T47D (cell line): ENCODE results near the gene EXD1.
"Not testable (repeated sequence)": the region's sequence is repeated elsewhere in the genome, so short reads cannot be mapped to it uniquely, and the experiment has no call there.

ENCODE experiments used
- DNase-seq, 2 experiments: peaks; one replicate each; pipeline versions ENCODE4 v3.0.0 to v3.0.0-alpha.2; 2011 to 2012; ENCODE audit warnings: low read depth in 1 of 2, low spot score in 1 of 2
- JUND ChIP-seq: IDR thresholded peaks from 2 replicates; pipeline ENCODE4 v1.6.1; 2012; ENCODE audit warnings: low read depth
- in situ Hi-C: cut with HindIII; loops from 2 replicates; pipeline ENCODE4 v1.10.0; 2016; ENCODE audit warnings: low sequenced_read_pairs, low pct_unique_long_range_greater_than_20kb

EXD1 gene

GRCh38 chr15:41254560-41254959 is 24.0 kb upstream of the EXD1 start:
- TF ChIP-seq JUND: no peak
- no peak for DNase-seq
- in situ Hi-C loops: no loop called here

DNA sequence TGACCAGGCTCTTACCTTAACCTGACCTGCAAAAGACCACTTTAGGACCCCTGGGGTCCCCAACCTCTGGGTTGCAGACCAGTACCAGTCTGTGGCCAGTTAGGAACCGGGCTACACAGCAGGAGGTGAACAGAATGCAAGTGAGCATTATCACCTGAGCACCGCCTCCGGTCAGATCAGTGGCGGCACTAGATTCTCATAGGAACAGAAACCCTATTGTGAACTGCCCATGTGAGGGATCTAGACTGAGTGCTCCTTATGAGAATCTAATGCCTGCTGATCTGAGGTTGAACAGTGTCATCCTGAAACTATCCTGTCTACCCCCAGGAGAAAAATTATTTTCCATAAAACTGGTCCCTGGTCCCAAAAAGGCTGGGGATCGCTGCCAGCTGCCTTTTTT is 20.9 kb upstream of the EXD1 start:
- no peak for TF ChIP-seq JUND
- in situ Hi-C loops: no loop called here
- DNase-seq: no peak

DNA sequence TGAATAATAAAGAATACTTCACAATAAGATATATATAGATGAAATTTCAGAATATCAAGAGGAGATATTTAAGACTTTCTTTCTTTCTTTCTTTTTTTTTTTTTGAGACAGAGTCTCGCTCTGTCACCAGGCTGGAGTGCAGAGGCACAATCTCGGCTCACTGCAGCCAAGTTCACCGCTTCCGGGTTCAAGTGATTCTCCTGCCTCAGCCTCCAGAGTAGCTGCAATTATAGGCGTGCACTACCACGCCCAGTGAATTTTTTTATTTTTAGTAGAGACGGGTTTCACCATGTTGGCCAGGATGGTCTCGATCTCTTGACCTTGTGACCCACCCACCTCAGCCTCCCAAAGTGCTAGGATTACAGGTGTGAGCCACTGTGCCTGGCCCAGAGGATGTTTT is 20.2 kb upstream of the EXD1 start:
- in situ Hi-C loops, DNase-seq: not testable (repeated sequence)

DNA sequence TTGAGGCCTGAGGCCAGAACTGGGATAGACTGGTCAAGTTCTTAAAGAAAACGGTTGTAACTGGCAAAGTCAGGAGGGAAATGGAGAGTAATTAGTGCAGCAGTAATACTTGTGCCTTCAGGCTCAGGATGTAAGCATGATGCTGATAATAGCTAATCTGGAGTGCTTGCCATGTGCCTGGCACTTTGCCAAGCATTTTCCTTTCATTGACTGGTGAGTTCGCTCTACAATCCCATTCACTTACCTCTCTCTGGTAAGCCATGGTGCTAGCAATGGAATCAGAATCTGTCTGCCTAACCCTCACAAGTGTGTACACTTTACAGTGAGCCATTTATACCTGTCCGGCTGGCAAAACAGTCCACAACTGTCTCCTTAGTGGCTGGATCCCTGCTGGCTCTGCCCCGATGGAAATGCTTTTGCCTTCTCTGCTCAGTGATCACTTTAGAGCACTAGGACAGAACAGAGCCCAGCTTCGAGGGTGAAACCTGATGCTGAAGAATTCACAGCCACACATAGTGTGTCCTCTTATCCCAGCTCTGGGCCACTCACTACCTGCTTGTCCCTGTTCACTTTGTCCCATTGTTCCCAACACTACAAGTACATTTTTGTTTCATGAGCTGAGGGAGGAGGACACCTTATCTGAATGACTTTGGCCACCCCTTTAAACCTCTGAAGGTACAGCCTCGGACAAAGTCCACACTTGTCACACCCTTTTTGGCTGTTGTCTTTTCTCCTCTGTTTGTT is 10.8 kb upstream of the EXD1 start:
- TF ChIP-seq JUND: no peak
- DNase-seq: no peak
- in situ Hi-C loops: no loop called here

- in situ Hi-C loops: no loop called here
- no peak for DNase-seq
- no peak for TF ChIP-seq JUND
Observed at GRCh38 chr15:41238100-41238499, 7.5 kb upstream of the EXD1 start.

GRCh38 chr15:41235929-41236328 is 5.4 kb upstream of the EXD1 start:
- no peak for DNase-seq
- in situ Hi-C loops: no loop called here
- no peak for TF ChIP-seq JUND

- DNase-seq, in situ Hi-C loops: not testable (repeated sequence)
Observed at GRCh38 chr15:41235228-41235627, 4.7 kb upstream of the EXD1 start.

GRCh38 chr15:41233367-41233771 is 2.8 kb upstream of the EXD1 start:
- no peak for TF ChIP-seq JUND
- peak in 1 of 2 experiments; percentile 23 for DNase-seq
- in situ Hi-C loops: no loop called here

DNA sequence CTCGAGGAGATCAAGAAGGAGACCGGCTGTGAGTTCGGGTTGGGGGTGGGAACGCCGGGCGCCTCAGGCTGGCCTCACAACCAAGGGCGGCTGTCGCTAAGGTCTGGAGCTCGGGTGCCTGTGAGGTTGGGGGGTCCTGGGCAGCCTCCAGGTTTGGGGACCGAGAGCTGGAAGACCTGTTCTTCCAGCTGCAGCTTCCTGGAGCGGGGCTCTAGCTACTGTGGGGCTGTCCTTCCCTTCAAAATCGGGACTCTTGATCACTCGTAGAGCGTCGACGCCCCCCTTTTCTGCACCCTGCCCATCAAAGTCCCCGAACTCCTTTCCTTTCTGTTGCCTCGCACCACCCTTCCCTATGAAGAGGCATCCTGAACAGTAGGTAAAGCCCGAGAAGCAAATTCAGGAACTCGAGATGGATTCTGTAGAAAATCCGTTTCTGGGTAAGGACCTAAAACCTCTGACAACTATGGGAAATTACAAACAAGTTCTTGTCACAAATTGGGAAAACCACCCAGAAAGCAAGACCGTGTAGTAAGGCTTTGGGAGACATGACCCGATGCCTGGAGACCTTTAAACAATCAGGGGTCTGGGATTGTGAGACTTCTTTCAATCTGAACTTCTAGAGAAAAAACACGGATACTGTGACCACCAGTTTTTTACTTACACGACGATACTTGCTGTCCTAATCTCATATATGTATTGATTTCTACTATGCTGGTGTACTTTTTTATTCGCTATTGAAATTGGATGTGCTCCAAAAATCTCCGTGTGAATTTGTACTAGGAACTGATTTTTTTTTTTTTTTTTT is 1.1 kb upstream of the EXD1 start:
- in situ Hi-C loops: no loop called here
- no peak for TF ChIP-seq JUND
- no peak for DNase-seq

DNA sequence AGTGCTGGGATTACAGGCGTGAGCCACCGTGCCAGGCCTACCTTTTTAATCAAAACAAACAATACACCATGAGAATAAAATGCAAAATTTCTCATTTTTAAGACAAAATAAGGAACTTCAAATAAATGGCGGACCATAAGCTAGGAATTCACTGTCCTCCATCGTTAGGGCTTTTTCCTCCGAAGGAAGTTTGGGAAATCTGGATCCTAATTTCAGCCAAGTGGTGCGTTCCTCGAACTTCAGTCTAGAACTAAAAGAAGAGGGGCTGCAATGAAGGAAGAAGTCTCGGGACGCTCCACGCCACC is 260 bp downstream of the EXD1 start:
- no peak for DNase-seq
- no peak for TF ChIP-seq JUND
- in situ Hi-C loops: no loop called here

GRCh38 chr15:41219381-41219780 is 11.2 kb downstream of the EXD1 start:
- no peak for DNase-seq
- in situ Hi-C loops: no loop called here
- TF ChIP-seq JUND: no peak

- no peak for DNase-seq
- no peak for TF ChIP-seq JUND
- in situ Hi-C loops: no loop called here
Observed at GRCh38 chr15:41218851-41219250, 11.7 kb downstream of the EXD1 start.

DNA sequence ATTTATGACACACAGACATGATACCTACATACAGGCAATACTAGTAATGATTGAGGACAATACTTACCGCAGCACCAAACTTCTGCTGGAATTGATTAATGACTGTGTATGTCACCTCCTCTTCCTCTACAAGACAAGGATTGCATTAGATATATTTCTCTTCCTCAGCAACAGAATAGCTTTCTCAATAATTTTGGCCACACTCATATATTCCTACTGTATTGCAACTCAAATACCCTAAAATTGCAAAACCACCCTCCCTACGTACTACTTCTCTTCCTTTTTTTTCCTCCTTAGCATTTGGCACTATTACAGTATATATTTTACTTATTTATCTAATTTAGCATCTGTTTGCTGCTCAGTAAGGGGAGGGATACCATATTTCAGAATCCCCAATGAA is 14.8 kb downstream of the EXD1 start:
- no peak for TF ChIP-seq JUND
- DNase-seq: no peak
- in situ Hi-C loops: no loop called here
